Fibroblast of villous mesenchyme (primary cell): ENCODE measurements around the gene MYH14. TPM values are rescaled to one million over a fixed set of nuclear protein-coding genes. Genes with fewer than 3 reads are reported as not detected.
A peak's percentile ranks its signal among the peaks of the same experiment; 100 is the strongest.

Experiments
- DNase-seq: peaks from one replicate; pipeline ENCODE4 v3.0.0-alpha.2; 2010; ENCODE audit warnings: low read depth
- H3K4me3 ChIP-seq: 2 replicates; pipeline ENCODE4 v1.5.1; 2011; ENCODE audit warnings: low read depth, mild to moderate bottlenecking, low read length
- CTCF ChIP-seq: IDR thresholded peaks from 2 replicates; pipeline ENCODE4 v1.5.1; 2012; ENCODE audit warnings: low read depth, mild to moderate bottlenecking, low read length; ENCODE audit not compliant: insufficient read depth
- total RNA-seq: library from RNA; depleted of rRNA; stranded (reverse); fragments of >200 nt; gene quantifications from 2 replicates; pipeline ENCODE4 v1.2.3, GENCODE V29; 2012

MYH14 gene
- total RNA-seq, 1 donor, result not detected

GRCh38 chr19:50325310-50326100, 122.1 kb downstream of the MYH14 start:
- peak; percentile 20 for DNase-seq
- H3K4me3 ChIP-seq, result no peak overlapping the region
- TF ChIP-seq CTCF, result no peak

- no peak for TF ChIP-seq CTCF
- H3K4me3 ChIP-seq, result no peak overlapping the region
- DNase-seq, result no peak
Measured at GRCh38 chr19:50326101-50326664, 122.8 kb downstream of the MYH14 start.

GRCh38 chr19:50327013-50327412, 123.6 kb downstream of the MYH14 start:
- no peak overlapping the region for H3K4me3 ChIP-seq
- TF ChIP-seq CTCF, result no peak
- DNase-seq, result no peak

- H3K4me3 ChIP-seq, result no peak overlapping the region
- no peak for DNase-seq
- no peak for TF ChIP-seq CTCF
Measured at GRCh38 chr19:50327461-50328223, 124.2 kb downstream of the MYH14 start.

GRCh38 chr19:50328224-50328872, 124.9 kb downstream of the MYH14 start:
- TF ChIP-seq CTCF, result no peak
- no peak for DNase-seq
- no peak overlapping the region for H3K4me3 ChIP-seq

GRCh38 chr19:50328873-50329145, 125.4 kb downstream of the MYH14 start:
- no peak overlapping the region for H3K4me3 ChIP-seq
- DNase-seq, result no peak
- TF ChIP-seq CTCF, result no peak
